ENCODE results near the gene WWP2. TPM values are rescaled to one million over a fixed set of nuclear protein-coding genes. Genes with fewer than 3 reads are reported as not detected.

Gene WWP2
- total RNA-seq, 1 donor from 2014 or later, result 53.8 TPM

DNA sequence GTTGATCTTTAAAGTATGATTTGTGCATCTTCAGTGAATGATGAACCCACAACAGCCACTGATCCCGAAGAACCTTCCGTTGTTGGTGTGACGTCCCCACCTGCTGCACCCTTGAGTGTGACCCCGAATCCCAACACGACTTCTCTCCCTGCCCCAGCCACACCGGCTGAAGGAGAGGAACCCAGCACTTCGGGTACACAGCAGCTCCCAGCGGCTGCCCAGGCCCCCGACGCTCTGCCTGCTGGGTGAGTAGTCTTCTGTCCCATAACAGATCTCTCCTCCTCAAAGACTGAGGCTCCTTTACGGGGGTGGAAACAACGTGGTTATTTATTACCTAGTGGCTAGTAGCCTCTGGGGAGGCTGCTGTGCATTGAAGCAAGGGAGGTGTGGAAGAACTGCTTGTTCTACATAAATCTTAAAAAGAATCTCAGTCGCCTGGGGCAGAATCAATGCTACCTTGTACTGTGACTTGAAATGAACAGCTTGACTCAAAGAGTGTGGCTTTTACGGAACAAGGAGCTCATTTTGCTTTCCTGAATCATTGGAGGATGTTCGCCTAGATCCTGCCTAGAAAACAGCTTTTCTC, 126.0 kb downstream of the WWP2 start:
- no peak overlapping the region for H3K4me3 Mint-ChIP-seq

GRCh38 chr16:69889295-69889964, 127.3 kb downstream of the WWP2 start:
- H3K36me3 Mint-ChIP-seq (ENCODE audit: low read depth), result peaks cover 25% of the 10 kb centered on the region
- H3K27ac Mint-ChIP-seq, result no peak overlapping the region
- H3K4me1 Mint-ChIP-seq (ENCODE audit: low read depth), result no peaks in the 10 kb centered on the region
- no peaks in the 10 kb centered on the region for H3K9me3 Mint-ChIP-seq
- H3K27me3 Mint-ChIP-seq (ENCODE audit: insufficient read depth), result no peaks in the 10 kb centered on the region
- intact Hi-C loops (cut with micrococcal nuclease), result no loop called here
- H3K4me3 Mint-ChIP-seq, result no peak overlapping the region
- DNase-seq (ENCODE audit: low spot score), result no peak

More for the DNA sequence above, 126.0 kb downstream of the WWP2 start:
- Mint-ChIP-seq H3K36me3 (ENCODE audit: low read depth) (peaks cover 23% of the 10 kb centered on the region), H3K27ac (no peak overlapping the region), H3K27me3 (ENCODE audit: insufficient read depth) (no peaks in the 10 kb centered on the region), H3K9me3 (no peaks in the 10 kb centered on the region), H3K4me1 (ENCODE audit: low read depth) (no peaks in the 10 kb centered on the region)
- no peak for DNase-seq (ENCODE audit: low spot score)
- intact Hi-C loops (cut with micrococcal nuclease), result no loop called here

- H3K9me3 Mint-ChIP-seq, result no peaks in the 10 kb centered on the region
- H3K27ac Mint-ChIP-seq, result no peak overlapping the region
- H3K4me1 Mint-ChIP-seq (ENCODE audit: low read depth), result no peaks in the 10 kb centered on the region
- H3K36me3 Mint-ChIP-seq (ENCODE audit: low read depth), result peaks cover 25% of the 10 kb centered on the region
- no peak overlapping the region for H3K4me3 Mint-ChIP-seq
- H3K27me3 Mint-ChIP-seq (ENCODE audit: insufficient read depth), result no peaks in the 10 kb centered on the region
- DNase-seq (ENCODE audit: low spot score), result no peak
- intact Hi-C loops (cut with micrococcal nuclease), result no loop called here
Observed at GRCh38 chr16:69890114-69890891, 128.2 kb downstream of the WWP2 start.

DNA sequence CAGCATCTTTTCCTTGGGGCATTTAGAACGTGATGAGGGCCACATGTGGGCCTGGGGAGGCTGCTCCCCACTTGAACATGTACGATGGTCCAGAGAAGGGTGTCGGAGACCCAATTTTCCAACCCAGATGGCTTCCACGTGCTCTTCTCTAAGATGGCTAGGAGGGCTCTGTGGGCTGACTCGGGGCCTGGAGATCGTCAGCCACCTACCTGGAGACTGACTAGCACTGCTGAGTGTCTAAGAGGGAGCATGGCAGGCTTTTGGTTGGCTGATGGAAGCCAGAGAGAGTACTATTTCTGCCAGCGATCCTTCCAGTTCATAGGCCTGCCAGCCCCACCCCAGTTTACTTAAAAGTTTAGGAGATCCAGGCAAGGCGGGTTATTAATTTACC, 128.8 kb downstream of the WWP2 start:
- Mint-ChIP-seq H3K36me3 (ENCODE audit: low read depth) (peaks cover 21% of the 10 kb centered on the region), H3K4me3 (no peak overlapping the region), H3K27me3 (ENCODE audit: insufficient read depth) (no peaks in the 10 kb centered on the region), H3K27ac (no peak overlapping the region), H3K9me3 (no peaks in the 10 kb centered on the region), H3K4me1 (ENCODE audit: low read depth) (no peaks in the 10 kb centered on the region)
- DNase-seq (ENCODE audit: low spot score), result no peak
- intact Hi-C loops (cut with micrococcal nuclease), result no loop called here

DNA sequence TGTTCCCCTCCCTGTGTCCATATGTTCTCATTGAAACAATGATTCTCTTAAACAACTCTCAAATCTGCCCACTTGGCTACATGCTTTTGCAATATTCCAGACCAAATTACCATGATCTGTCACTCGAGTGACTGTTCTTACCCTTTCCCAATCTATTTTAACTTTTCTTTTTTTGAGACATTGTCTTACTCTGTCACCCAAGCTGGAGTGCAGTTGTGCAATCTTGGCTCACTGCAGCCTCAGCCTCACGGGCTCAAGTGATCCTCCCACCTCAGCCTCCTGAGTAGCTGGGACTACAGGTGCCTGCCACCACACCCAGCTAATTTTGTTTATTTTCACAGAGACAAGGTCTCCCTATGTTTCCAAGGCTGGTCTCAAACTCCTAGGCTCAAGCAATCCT, 130.2 kb downstream of the WWP2 start:
- H3K4me1 Mint-ChIP-seq (ENCODE audit: low read depth), result no peaks in the 10 kb centered on the region
- no peaks in the 10 kb centered on the region for H3K27me3 Mint-ChIP-seq (ENCODE audit: insufficient read depth)
- H3K9me3 Mint-ChIP-seq, result no peaks in the 10 kb centered on the region
- H3K36me3 Mint-ChIP-seq (ENCODE audit: low read depth), result peaks cover 21% of the 10 kb centered on the region
- DNase-seq (ENCODE audit: low spot score), result no peak
- intact Hi-C loops (cut with micrococcal nuclease), result no loop called here
- no peak overlapping the region for H3K27ac Mint-ChIP-seq
- no peak overlapping the region for H3K4me3 Mint-ChIP-seq

- H3K9me3 Mint-ChIP-seq, result no peaks in the 10 kb centered on the region
- intact Hi-C loops (cut with micrococcal nuclease), result no loop called here
- no peaks in the 10 kb centered on the region for H3K4me1 Mint-ChIP-seq (ENCODE audit: low read depth)
- peaks cover 19% of the 10 kb centered on the region for H3K36me3 Mint-ChIP-seq (ENCODE audit: low read depth)
- H3K4me3 Mint-ChIP-seq, result no peak overlapping the region
- DNase-seq (ENCODE audit: low spot score), result no peak
- H3K27ac Mint-ChIP-seq, result no peak overlapping the region
- no peaks in the 10 kb centered on the region for H3K27me3 Mint-ChIP-seq (ENCODE audit: insufficient read depth)
Observed at GRCh38 chr16:69893106-69893505, 131.0 kb downstream of the WWP2 start.

DNA sequence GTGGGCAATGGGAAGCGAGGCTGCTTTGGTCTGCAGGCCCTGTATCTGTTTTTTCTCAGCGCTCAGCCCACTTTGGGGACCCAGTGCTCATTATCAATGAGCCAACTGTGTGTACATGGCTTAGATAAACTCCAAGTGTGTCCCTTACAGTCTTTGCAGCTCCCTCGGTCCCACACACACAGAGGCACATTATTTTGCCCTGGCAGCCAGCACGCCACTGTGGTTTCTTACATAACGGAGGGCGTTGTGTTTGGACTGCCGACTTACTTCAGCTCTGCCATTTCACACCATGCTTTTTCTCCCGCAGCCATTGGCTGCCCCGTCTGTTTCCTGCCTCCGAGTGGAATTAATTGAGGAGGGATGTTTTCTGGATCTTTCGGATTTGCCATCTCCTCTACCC, 132.5 kb downstream of the WWP2 start:
- peaks cover 9% of the 10 kb centered on the region for H3K36me3 Mint-ChIP-seq (ENCODE audit: low read depth)
- H3K4me1 Mint-ChIP-seq (ENCODE audit: low read depth), result no peaks in the 10 kb centered on the region
- H3K4me3 Mint-ChIP-seq, result no peak overlapping the region
- DNase-seq (ENCODE audit: low spot score), result no peak
- H3K27me3 Mint-ChIP-seq (ENCODE audit: insufficient read depth), result no peaks in the 10 kb centered on the region
- intact Hi-C loops (cut with micrococcal nuclease), result no loop called here
- H3K9me3 Mint-ChIP-seq, result no peaks in the 10 kb centered on the region
- no peak overlapping the region for H3K27ac Mint-ChIP-seq

- Mint-ChIP-seq H3K4me1 (ENCODE audit: low read depth) (no peaks in the 10 kb centered on the region), H3K36me3 (ENCODE audit: low read depth) (no peaks in the 10 kb centered on the region), H3K27ac (no peak overlapping the region), H3K9me3 (no peaks in the 10 kb centered on the region), H3K4me3 (no peak overlapping the region), H3K27me3 (ENCODE audit: insufficient read depth) (no peaks in the 10 kb centered on the region)
- no peak for DNase-seq (ENCODE audit: low spot score)
- intact Hi-C loops (cut with micrococcal nuclease), result no loop called here
Observed at GRCh38 chr16:69903865-69904415, 141.8 kb downstream of the WWP2 start.

DNA sequence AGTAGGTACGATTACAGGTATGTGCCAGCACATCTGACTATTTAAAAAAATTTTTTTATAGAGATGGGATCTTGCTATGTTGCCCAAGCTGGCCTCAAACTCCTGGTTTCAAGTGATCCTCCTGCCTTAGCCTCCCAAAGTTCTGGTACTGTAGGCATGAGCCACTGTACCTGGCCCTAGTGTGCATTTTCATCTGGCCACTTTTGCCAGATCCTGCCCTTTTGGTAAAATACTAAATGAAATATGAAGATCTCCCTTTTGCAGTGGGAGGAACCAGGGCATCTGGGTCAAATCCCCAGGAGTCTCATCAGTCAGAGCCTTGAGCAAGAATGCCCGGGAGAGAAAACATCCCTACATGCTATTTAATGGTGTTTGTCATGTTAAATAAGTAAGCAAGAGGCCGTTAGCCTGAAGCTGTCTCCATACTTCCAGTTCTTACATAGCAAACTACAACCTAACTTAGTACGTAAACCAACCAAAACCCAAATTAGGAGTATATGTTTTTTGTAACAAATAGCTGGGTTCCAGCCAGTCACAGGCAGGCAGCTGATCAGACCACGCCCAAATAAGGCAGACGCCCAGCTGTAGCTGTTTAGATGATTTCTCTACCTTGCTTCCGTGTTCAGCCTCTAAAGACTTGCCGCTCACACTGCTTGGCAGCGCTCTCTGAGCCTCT, 142.5 kb downstream of the WWP2 start:
- no peak for DNase-seq (ENCODE audit: low spot score)
- intact Hi-C loops (cut with micrococcal nuclease), result no loop called here
- Mint-ChIP-seq H3K27me3 (ENCODE audit: insufficient read depth) (no peaks in the 10 kb centered on the region), H3K4me1 (ENCODE audit: low read depth) (no peaks in the 10 kb centered on the region), H3K27ac (no peak overlapping the region), H3K4me3 (no peak overlapping the region), H3K9me3 (no peaks in the 10 kb centered on the region), H3K36me3 (ENCODE audit: low read depth) (no peaks in the 10 kb centered on the region)

GRCh38 chr16:69905171-69905555, 143.0 kb downstream of the WWP2 start:
- peaks cover 2% of the 10 kb centered on the region for H3K36me3 Mint-ChIP-seq (ENCODE audit: low read depth)
- no peak overlapping the region for H3K4me3 Mint-ChIP-seq
- intact Hi-C loops (cut with micrococcal nuclease), result no loop called here
- H3K9me3 Mint-ChIP-seq, result no peaks in the 10 kb centered on the region
- H3K27ac Mint-ChIP-seq, result no peak overlapping the region
- H3K4me1 Mint-ChIP-seq (ENCODE audit: low read depth), result no peaks in the 10 kb centered on the region
- no peaks in the 10 kb centered on the region for H3K27me3 Mint-ChIP-seq (ENCODE audit: insufficient read depth)
- DNase-seq (ENCODE audit: low spot score), result no peak

DNA sequence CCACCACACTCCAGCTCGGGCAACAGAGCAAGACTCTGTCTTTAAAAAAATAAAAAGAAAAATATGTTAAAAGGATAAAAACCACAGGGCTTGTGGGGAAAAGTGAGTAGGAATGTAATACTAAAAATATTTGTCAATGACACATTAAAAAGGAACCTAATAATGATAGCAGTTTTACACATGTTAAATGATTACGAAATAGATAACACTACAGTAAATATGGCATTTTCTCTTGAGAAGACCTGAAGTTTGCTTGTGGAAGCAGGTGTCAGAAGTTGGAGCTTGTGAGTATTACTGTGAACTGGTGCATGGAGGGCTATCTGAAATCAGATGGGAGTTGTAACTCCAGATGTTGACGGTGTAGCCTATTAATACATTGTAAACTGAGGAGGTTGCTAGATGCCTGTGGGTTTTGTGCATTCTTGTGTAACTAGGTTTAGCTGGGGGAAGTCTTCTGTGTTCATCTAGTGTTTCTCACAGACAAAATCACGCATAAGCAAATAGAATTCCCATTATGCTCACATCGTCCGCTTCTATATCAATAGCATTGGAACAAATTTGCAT, 144.8 kb downstream of the WWP2 start:
- no peak overlapping the region for H3K27ac Mint-ChIP-seq
- H3K27me3 Mint-ChIP-seq (ENCODE audit: insufficient read depth), result no peaks in the 10 kb centered on the region
- intact Hi-C loops (cut with micrococcal nuclease), result no loop called here
- no peak for DNase-seq (ENCODE audit: low spot score)
- H3K9me3 Mint-ChIP-seq, result no peaks in the 10 kb centered on the region
- H3K4me1 Mint-ChIP-seq (ENCODE audit: low read depth), result no peaks in the 10 kb centered on the region
- H3K4me3 Mint-ChIP-seq, result no peak overlapping the region
- H3K36me3 Mint-ChIP-seq (ENCODE audit: low read depth), result peaks cover 5% of the 10 kb centered on the region

- H3K36me3 Mint-ChIP-seq (ENCODE audit: low read depth), result peaks cover 5% of the 10 kb centered on the region
- H3K4me3 Mint-ChIP-seq, result no peak overlapping the region
- H3K27me3 Mint-ChIP-seq (ENCODE audit: insufficient read depth), result no peaks in the 10 kb centered on the region
- no peak for DNase-seq (ENCODE audit: low spot score)
- intact Hi-C loops (cut with micrococcal nuclease), result no loop called here
- H3K4me1 Mint-ChIP-seq (ENCODE audit: low read depth), result no peaks in the 10 kb centered on the region
- no peak overlapping the region for H3K27ac Mint-ChIP-seq
- no peaks in the 10 kb centered on the region for H3K9me3 Mint-ChIP-seq
Observed at GRCh38 chr16:69909043-69909442, 146.9 kb downstream of the WWP2 start.

All from activated T-helper 1 cell treated with anti-CD3 and anti-CD28 coated beads, Interleukin-12 subunit alpha, Interleukin-12 subunit beta, Interleukin-2, Interleukin-4 antibody, amounts not matched to agents 30 ng/mL and 10 ng/mL and 1 ng/mL, durations not matched to agents 14 hours and 24 hours and 36 hours (primary cell).